Choroid plexus epithelial cell (primary cell): ENCODE data around the gene PIEZO2.

Experiments
- DNase-seq: peaks from one replicate; pipeline ENCODE4 v3.0.0-alpha.2; 2010; ENCODE audit warnings: low read depth
- H3K4me3 ChIP-seq: 2 replicates; pipeline ENCODE4 v1.5.1; 2011; ENCODE audit warnings: low read depth, mild to moderate bottlenecking, control low read depth, low read length, moderate library complexity
- CTCF ChIP-seq: conservative IDR thresholded peaks from 2 replicates; pipeline ENCODE4 v1.5.1; 2011; ENCODE audit warnings: low read depth, mild to moderate bottlenecking, control low read depth, inconsistent platforms, low read length, moderate library complexity

PIEZO2 gene

GRCh38 chr18:11081009-11081532 lies 68.3 kb downstream of the PIEZO2 start:
- DNase-seq = no peak
- H3K4me3 ChIP-seq = no peak overlapping the region
- TF ChIP-seq CTCF = no peak

GRCh38 chr18:11078491-11078890 lies 70.9 kb downstream of the PIEZO2 start:
- DNase-seq = peak; percentile 60
- no peak for TF ChIP-seq CTCF
- no peak overlapping the region for H3K4me3 ChIP-seq

GRCh38 chr18:11077548-11078187 lies 71.7 kb downstream of the PIEZO2 start:
- TF ChIP-seq CTCF = no peak
- DNase-seq = no peak
- no peak overlapping the region for H3K4me3 ChIP-seq

GRCh38 chr18:11074889-11075288 lies 74.5 kb downstream of the PIEZO2 start:
- H3K4me3 ChIP-seq = no peak overlapping the region
- DNase-seq = no peak
- TF ChIP-seq CTCF = no peak

- no peak overlapping the region for H3K4me3 ChIP-seq
- DNase-seq = no peak
- no peak for TF ChIP-seq CTCF
These were observed 75.4 kb downstream of the PIEZO2 start for GRCh38 chr18:11073971-11074370.

- TF ChIP-seq CTCF = no peak
- no peak for DNase-seq
- H3K4me3 ChIP-seq = no peak overlapping the region
These were observed 76.7 kb downstream of the PIEZO2 start for GRCh38 chr18:11072632-11073031.

GRCh38 chr18:11071300-11071699 lies 78.1 kb downstream of the PIEZO2 start:
- DNase-seq = no peak
- no peak overlapping the region for H3K4me3 ChIP-seq
- TF ChIP-seq CTCF = no peak
